Activated T-helper 1 cell treated with anti-CD3 and anti-CD28 coated beads, Interleukin-12 subunit alpha, Interleukin-12 subunit beta, Interleukin-2, Interleukin-4 antibody, amounts not matched to agents 30 ng/mL and 10 ng/mL and 1 ng/mL, durations not matched to agents 14 hours and 24 hours and 36 hours (primary cell): ENCODE measurements around the gene HLA-DRB5. TPM values are rescaled to one million over a fixed set of nuclear protein-coding genes. Genes with fewer than 3 reads are reported as not detected.
"Not testable (repeated sequence)": the region's sequence is repeated elsewhere in the genome, so short reads cannot be mapped to it uniquely, and the experiment has no call there.

Experiments
- DNase-seq: peaks from one replicate; pipeline ENCODE4 v3.0.0; 2021; ENCODE audit warnings: low spot score
- H3K27ac Mint-ChIP-seq: one replicate; pipeline ENCODE4 v1.8.0; 2021; ENCODE audit warnings: mild to moderate bottlenecking, mixed read lengths
- H3K27me3 Mint-ChIP-seq: one replicate; pipeline ENCODE4 v1.8.0; 2022; ENCODE audit warnings: mild to moderate bottlenecking, moderate library complexity, mixed read lengths; ENCODE audit not compliant: insufficient read depth
- H3K36me3 Mint-ChIP-seq: one replicate; pipeline ENCODE4 v1.8.0; 2021; ENCODE audit warnings: low read depth, mixed read lengths
- H3K4me1 Mint-ChIP-seq: one replicate; pipeline ENCODE4 v1.8.0; 2021; ENCODE audit warnings: low read depth, mixed read lengths
- H3K4me3 Mint-ChIP-seq: one replicate; pipeline ENCODE4 v1.8.0; 2021; ENCODE audit warnings: mild to moderate bottlenecking, moderate library complexity, mixed read lengths
- H3K9me3 Mint-ChIP-seq: one replicate; pipeline ENCODE4 v1.8.0; 2021; ENCODE audit warnings: mixed read lengths
- intact Hi-C: fragments of 100-400 bp; cut with micrococcal nuclease; formaldehyde crosslinking; loops from one replicate; pipeline ENCODE4 v1.15.1; 2024
- total RNA-seq: library from RNA; stranded (reverse); gene quantifications from 2 replicates; pipeline ENCODE4 v1.2.3, GENCODE V29; 2022

The HLA-DRB5 gene
- 15.8 and 20.3 TPM in 2 replicates for total RNA-seq

DNA sequence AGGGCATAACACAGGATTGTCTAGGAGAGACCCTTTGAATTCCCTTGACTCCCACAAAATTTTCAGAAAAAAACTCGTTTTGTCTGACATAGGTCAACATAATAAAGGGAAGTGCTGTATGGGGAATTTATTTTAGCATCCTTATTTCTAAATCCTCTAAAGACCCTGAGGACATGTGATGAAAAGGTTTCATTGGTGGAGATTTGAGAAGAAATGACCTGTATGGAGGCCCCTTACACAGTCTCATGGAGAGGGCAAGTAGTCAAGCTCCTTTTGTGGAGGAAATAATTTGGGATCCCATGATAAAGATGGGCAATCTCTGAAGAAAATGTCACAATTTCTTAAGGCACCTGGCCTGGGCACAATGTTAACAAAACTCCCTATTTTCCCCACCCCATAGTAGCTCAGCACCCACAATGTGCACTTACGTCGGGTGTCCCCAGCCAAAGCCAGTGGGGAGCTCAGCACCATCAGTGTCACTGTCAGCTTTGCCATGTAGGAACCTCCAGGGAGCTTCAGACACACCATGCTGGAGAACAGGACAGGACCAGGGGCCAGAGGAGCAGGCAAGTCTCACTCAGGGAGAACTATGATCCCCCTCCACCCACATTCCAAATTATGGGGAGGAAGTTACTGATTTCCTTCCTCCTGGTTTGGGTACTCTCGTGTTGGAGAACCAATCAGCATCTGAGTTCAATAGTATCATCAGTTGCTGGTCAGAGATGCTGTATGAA lies at the start of gene HLA-DRB5:
TSS of gene HLA-DRB5 (minus strand) at position 591 of the 734 bp plus-strand sequence. CDS start at position 528, 63 bp downstream.
- Mint-ChIP-seq H3K4me3 (peak within 1 kb of the TSS; percentile 59), H3K9me3 (peaks cover 2% of the 10 kb centered on the region), H3K27me3 (peaks cover 5% of the 10 kb centered on the region), H3K4me1 (peaks cover 4% of the 10 kb centered on the region), H3K36me3 (no peaks in the 10 kb centered on the region), H3K27ac (peak within 1 kb of the TSS; percentile 0)
- intact Hi-C loops: loop anchor here (2.0 kb wide), 1 partner anchor 41 kb away; no protein-coding TSS in a partner anchor
- DNase-seq: no peak

GRCh38 chr6:32578962-32579361 lies 48.9 kb upstream of the HLA-DRB5 start:
- peaks cover 17% of the 10 kb centered on the region for H3K4me1 Mint-ChIP-seq
- H3K4me3 Mint-ChIP-seq: peak overlapping the region; percentile 22
- H3K9me3 Mint-ChIP-seq: no peaks in the 10 kb centered on the region
- peaks cover 16% of the 10 kb centered on the region for H3K36me3 Mint-ChIP-seq
- no peak for DNase-seq
- no peak overlapping the region for H3K27ac Mint-ChIP-seq
- intact Hi-C loops: no loop called here
- peaks cover 1% of the 10 kb centered on the region for H3K27me3 Mint-ChIP-seq

GRCh38 chr6:32577493-32577892 lies 47.4 kb upstream of the HLA-DRB5 start:
- H3K27ac Mint-ChIP-seq, H3K9me3 Mint-ChIP-seq, H3K27me3 Mint-ChIP-seq, H3K4me3 Mint-ChIP-seq, DNase-seq, intact Hi-C loops: not testable (repeated sequence)
- peaks cover 10% of the 10 kb centered on the region for H3K4me1 Mint-ChIP-seq
- H3K36me3 Mint-ChIP-seq: peaks cover 12% of the 10 kb centered on the region

GRCh38 chr6:32576250-32576649 lies 46.2 kb upstream of the HLA-DRB5 start:
- H3K4me1 Mint-ChIP-seq: peaks cover 10% of the 10 kb centered on the region
- peaks cover 11% of the 10 kb centered on the region for H3K36me3 Mint-ChIP-seq
- H3K27ac Mint-ChIP-seq: no peak overlapping the region
- no peaks in the 10 kb centered on the region for H3K27me3 Mint-ChIP-seq
- H3K4me3 Mint-ChIP-seq: no peak overlapping the region
- DNase-seq: no peak
- intact Hi-C loops: no loop called here
- H3K9me3 Mint-ChIP-seq: no peaks in the 10 kb centered on the region

- no peaks in the 10 kb centered on the region for H3K9me3 Mint-ChIP-seq
- H3K36me3 Mint-ChIP-seq: no peaks in the 10 kb centered on the region
- DNase-seq: no peak
- H3K27ac Mint-ChIP-seq: no peak overlapping the region
- H3K27me3 Mint-ChIP-seq: peaks cover 2% of the 10 kb centered on the region
- intact Hi-C loops: loop anchor here (2.0 kb wide), 1 partner anchor 42 kb away; no protein-coding TSS in a partner anchor
- H3K4me1 Mint-ChIP-seq: peaks cover 14% of the 10 kb centered on the region
- H3K4me3 Mint-ChIP-seq: no peak overlapping the region
These were observed 40.3 kb upstream of the HLA-DRB5 start for GRCh38 chr6:32570363-32570905.

GRCh38 chr6:32568561-32568960 lies 38.5 kb upstream of the HLA-DRB5 start:
- no peak overlapping the region for H3K27ac Mint-ChIP-seq
- peaks cover 5% of the 10 kb centered on the region for H3K27me3 Mint-ChIP-seq
- DNase-seq: no peak
- intact Hi-C loops: no loop called here
- H3K9me3 Mint-ChIP-seq: no peaks in the 10 kb centered on the region
- H3K4me1 Mint-ChIP-seq: peaks cover 14% of the 10 kb centered on the region
- H3K36me3 Mint-ChIP-seq: no peaks in the 10 kb centered on the region
- H3K4me3 Mint-ChIP-seq: no peak overlapping the region

DNA sequence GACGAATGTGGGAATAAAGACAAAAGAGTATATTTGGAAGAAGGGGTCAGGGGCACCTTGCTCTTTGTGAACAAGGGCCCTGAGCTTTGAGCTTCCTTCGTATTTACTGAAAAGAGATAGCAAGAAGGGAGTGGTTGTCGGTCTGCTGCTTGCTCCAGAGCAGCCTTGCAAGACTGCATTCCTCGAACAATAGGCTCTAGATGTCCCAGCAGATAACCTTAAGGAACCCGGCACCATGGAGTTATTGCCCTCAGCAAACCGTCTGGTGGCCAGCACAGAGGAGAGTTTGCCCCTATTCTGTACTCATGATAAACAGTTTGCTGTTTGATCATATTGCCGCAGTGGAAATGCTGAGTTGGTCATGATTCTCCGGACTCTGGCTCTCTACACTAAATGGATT lies 36.9 kb upstream of the HLA-DRB5 start:
- Mint-ChIP-seq H3K4me3 (no peak overlapping the region), H3K27ac (no peak overlapping the region), H3K36me3 (no peaks in the 10 kb centered on the region), H3K9me3 (no peaks in the 10 kb centered on the region), H3K4me1 (peaks cover 14% of the 10 kb centered on the region), H3K27me3 (peaks cover 5% of the 10 kb centered on the region)
- DNase-seq: no peak
- intact Hi-C loops: no loop called here

DNA sequence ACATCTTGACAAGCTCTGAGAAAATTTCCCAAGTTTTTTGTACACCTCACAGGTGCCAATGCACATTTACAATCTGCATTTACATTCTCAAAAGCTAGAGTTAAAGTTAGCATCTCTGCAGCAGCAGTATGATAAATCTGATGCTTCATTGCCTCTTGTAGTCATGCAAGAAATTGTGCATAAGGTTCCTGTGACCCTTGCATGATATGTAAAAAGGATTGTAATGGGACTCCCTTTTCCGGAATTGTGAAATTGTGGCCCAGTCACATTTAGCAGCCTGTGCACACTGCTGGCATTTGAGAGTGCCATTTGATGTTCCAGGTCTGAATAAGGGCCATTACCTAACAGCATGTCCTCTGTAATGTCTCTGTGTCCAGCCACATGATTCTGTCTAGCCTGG lies 35.4 kb upstream of the HLA-DRB5 start:
- Mint-ChIP-seq H3K27ac (no peak overlapping the region), H3K4me3 (no peak overlapping the region), H3K36me3 (no peaks in the 10 kb centered on the region), H3K9me3 (no peaks in the 10 kb centered on the region), H3K27me3 (peaks cover 3% of the 10 kb centered on the region), H3K4me1 (peaks cover 14% of the 10 kb centered on the region)
- no peak for DNase-seq
- intact Hi-C loops: no loop called here

DNA sequence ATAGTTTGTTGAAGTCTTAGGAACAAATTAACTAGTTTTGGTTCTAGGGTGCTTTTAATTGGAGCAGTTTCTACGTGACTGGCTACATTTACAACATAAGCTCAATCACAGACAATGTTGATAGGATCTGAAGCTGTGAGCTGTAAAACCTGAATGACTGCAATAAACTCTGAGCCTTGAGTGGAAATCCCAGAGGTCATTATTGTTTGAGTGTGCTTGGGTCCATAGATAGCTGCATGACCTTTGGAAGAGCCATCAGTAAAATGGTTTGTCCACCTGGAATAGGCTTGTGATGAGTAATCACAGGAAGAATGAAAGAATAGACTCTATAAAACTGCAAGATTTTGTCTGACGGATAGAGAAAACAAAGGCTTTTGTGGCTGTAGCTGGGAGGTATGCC lies 32.9 kb upstream of the HLA-DRB5 start:
- H3K9me3 Mint-ChIP-seq: no peaks in the 10 kb centered on the region
- no peaks in the 10 kb centered on the region for H3K36me3 Mint-ChIP-seq
- DNase-seq: no peak
- H3K27me3 Mint-ChIP-seq: peaks cover 7% of the 10 kb centered on the region
- no peak overlapping the region for H3K4me3 Mint-ChIP-seq
- no peaks in the 10 kb centered on the region for H3K4me1 Mint-ChIP-seq
- no peak overlapping the region for H3K27ac Mint-ChIP-seq
- intact Hi-C loops: no loop called here

GRCh38 chr6:32559747-32560146 lies 29.7 kb upstream of the HLA-DRB5 start:
- Mint-ChIP-seq H3K4me3 (no peak overlapping the region), H3K36me3 (no peaks in the 10 kb centered on the region), H3K4me1 (no peaks in the 10 kb centered on the region), H3K27me3 (peaks cover 13% of the 10 kb centered on the region), H3K27ac (no peak overlapping the region), H3K9me3 (no peaks in the 10 kb centered on the region)
- DNase-seq: no peak
- intact Hi-C loops: loop anchor here (1.0 kb wide), 1 partner anchor 36 kb away; no protein-coding TSS in a partner anchor

DNA sequence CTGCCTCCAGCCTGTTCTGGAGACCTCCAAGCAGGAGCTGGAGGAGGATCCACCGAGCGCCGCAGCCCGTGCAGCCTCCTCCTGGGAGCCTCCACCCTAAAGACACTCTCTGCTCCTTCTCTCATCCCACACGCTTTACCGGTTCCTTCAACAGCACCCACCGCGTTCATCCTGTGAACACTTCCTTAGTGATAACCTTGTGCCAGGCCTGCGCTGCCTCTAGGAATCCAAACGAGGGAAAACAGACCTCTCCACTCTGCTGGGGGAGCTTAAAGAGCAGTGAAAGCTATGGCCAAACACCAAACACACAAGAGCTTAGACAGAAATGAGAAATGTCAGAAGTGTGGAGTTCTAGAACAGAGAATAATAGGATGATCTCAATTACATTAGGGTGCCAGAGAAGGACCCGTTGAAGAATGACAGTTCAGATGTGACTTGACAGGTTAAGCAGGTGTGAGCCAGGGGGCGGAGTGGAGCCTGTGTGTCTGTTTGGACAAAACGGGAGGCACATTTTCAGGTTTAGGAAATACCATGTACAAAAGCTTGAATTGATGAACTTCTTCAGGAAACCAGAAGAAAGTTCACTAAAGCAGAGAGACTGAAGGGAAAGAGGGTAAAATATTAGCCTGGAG lies 28.5 kb upstream of the HLA-DRB5 start:
- Mint-ChIP-seq H3K4me3 (no peak overlapping the region), H3K36me3 (no peaks in the 10 kb centered on the region), H3K9me3 (no peaks in the 10 kb centered on the region), H3K27ac (no peak overlapping the region), H3K27me3 (peaks cover 17% of the 10 kb centered on the region), H3K4me1 (no peaks in the 10 kb centered on the region)
- no peak for DNase-seq
- intact Hi-C loops: loop anchor here (1.0 kb wide), 1 partner anchor 35 kb away; no protein-coding TSS in a partner anchor

DNA sequence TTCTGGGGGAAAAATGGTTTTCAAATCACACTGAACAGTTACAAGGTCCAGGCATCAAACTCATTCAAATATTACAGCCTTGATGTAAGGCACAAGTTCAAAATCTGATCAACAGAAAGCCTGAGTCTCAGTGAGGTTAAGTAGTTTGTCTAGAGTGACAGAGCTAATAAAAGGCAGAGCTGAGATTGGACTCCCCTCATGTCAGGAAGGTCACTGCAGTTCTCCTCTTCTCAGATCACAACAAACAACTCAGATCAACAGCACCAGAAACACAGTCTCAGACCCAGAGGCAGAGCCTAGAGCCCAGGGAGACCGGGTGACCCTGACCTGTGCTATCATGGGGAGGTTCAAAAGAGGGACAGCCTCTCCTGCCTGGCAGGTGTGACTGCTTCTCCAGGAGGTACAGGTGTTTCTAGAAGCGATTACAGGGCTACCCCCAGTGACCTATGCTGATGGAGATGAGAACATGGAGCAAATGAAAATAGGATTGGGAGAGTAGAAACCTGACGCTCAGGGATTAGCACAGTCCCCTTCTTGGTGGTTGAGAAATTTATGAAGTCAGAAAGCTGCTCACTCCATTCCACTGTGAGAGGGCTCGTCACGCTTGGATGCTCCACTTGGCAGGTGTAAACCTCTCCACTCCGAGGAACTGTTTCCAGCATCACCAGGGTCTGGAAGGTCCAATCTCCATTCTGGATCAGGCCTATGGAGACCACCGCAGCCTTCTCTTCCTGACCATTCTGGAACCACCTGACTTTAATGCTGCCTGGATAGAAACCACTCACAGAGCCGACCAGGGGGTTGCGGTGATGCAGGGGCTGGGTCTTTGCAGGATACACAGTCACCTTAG lies 24.3 kb upstream of the HLA-DRB5 start:
- no peak for DNase-seq
- intact Hi-C loops: no loop called here

More for the DNA sequence above, 24.3 kb upstream of the HLA-DRB5 start:
- Mint-ChIP-seq H3K27me3 (peaks cover 17% of the 10 kb centered on the region), H3K4me3 (no peak overlapping the region), H3K36me3 (no peaks in the 10 kb centered on the region), H3K27ac (no peak overlapping the region), H3K4me1 (no peaks in the 10 kb centered on the region), H3K9me3 (no peaks in the 10 kb centered on the region)
